T-helper 1 cell treated with Interleukin-12 subunit alpha and Interleukin-12 subunit beta and Interleukin-4 antibody, amounts not matched to agents 30 μg/mL and 1 μg/mL, for 36 hours (primary cell): ENCODE measurements around the gene KIAA1328.
"Not testable (repeated sequence)": the region's sequence is repeated elsewhere in the genome, so short reads cannot be mapped to it uniquely, and the experiment has no call there.

Source experiments
- H3K27ac Mint-ChIP-seq: one replicate; pipeline ENCODE4 v1.8.0; 2021; ENCODE audit warnings: mild to moderate bottlenecking, mixed read lengths
- H3K27me3 Mint-ChIP-seq: one replicate; pipeline ENCODE4 v1.8.0; 2021; ENCODE audit warnings: low read depth, mixed read lengths
- H3K36me3 Mint-ChIP-seq: one replicate; pipeline ENCODE4 v1.8.0; 2021; ENCODE audit warnings: low read depth, mixed read lengths
- H3K4me1 Mint-ChIP-seq: one replicate; pipeline ENCODE4 v1.8.0; 2021; ENCODE audit warnings: low read depth, mixed read lengths
- H3K4me3 Mint-ChIP-seq: one replicate; pipeline ENCODE4 v1.8.0; 2021; ENCODE audit warnings: mild to moderate bottlenecking, moderate library complexity, mixed read lengths
- H3K9me3 Mint-ChIP-seq: one replicate; pipeline ENCODE4 v1.8.0; 2021; ENCODE audit warnings: mixed read lengths

The KIAA1328 gene

GRCh38 chr18:36835927-36836326 lies 7.0 kb downstream of the KIAA1328 start:
- Mint-ChIP-seq H3K9me3 (peaks cover 4% of the 10 kb centered on the region), H3K36me3 (peaks cover 28% of the 10 kb centered on the region), H3K4me3 (no peak overlapping the region), H3K27me3 (no peaks in the 10 kb centered on the region), H3K27ac (no peak overlapping the region), H3K4me1 (peaks cover 7% of the 10 kb centered on the region)

GRCh38 chr18:36839835-36840234 lies 10.9 kb downstream of the KIAA1328 start:
- H3K27ac Mint-ChIP-seq, result no peak overlapping the region
- peaks cover 4% of the 10 kb centered on the region for H3K9me3 Mint-ChIP-seq
- peaks cover 30% of the 10 kb centered on the region for H3K36me3 Mint-ChIP-seq
- peaks cover 3% of the 10 kb centered on the region for H3K4me1 Mint-ChIP-seq
- H3K4me3 Mint-ChIP-seq, result no peak overlapping the region
- no peaks in the 10 kb centered on the region for H3K27me3 Mint-ChIP-seq

- Mint-ChIP-seq H3K36me3 (peaks cover 20% of the 10 kb centered on the region), H3K27me3 (no peaks in the 10 kb centered on the region), H3K27ac (no peak overlapping the region), H3K4me1 (peaks cover 3% of the 10 kb centered on the region), H3K4me3 (no peak overlapping the region), H3K9me3 (peaks cover 4% of the 10 kb centered on the region)
Observed at GRCh38 chr18:36843199-36843598, 14.3 kb downstream of the KIAA1328 start.

GRCh38 chr18:36843784-36844183 lies 14.9 kb downstream of the KIAA1328 start:
- H3K27me3 Mint-ChIP-seq, result no peaks in the 10 kb centered on the region

GRCh38 chr18:36848609-36849008 lies 19.7 kb downstream of the KIAA1328 start:
- Mint-ChIP-seq H3K9me3 (peaks cover 25% of the 10 kb centered on the region), H3K36me3 (peaks cover 23% of the 10 kb centered on the region), H3K27me3 (no peaks in the 10 kb centered on the region), H3K4me3 (no peak overlapping the region), H3K4me1 (no peaks in the 10 kb centered on the region), H3K27ac (no peak overlapping the region)

More at GRCh38 chr18:36843784-36844183, 14.9 kb downstream of the KIAA1328 start:
- Mint-ChIP-seq H3K27ac (no peak overlapping the region), H3K9me3 (peaks cover 4% of the 10 kb centered on the region), H3K4me1 (peaks cover 3% of the 10 kb centered on the region), H3K36me3 (peaks cover 18% of the 10 kb centered on the region), H3K4me3 (no peak overlapping the region)

- Mint-ChIP-seq H3K9me3 (peaks cover 25% of the 10 kb centered on the region), H3K27ac (no peak overlapping the region), H3K27me3 (no peaks in the 10 kb centered on the region), H3K36me3 (peaks cover 23% of the 10 kb centered on the region), H3K4me3 (no peak overlapping the region), H3K4me1 (no peaks in the 10 kb centered on the region)
Observed at GRCh38 chr18:36849288-36850006, 20.5 kb downstream of the KIAA1328 start.

- H3K27me3 Mint-ChIP-seq, result no peaks in the 10 kb centered on the region
- H3K36me3 Mint-ChIP-seq, result peaks cover 23% of the 10 kb centered on the region
- H3K4me1 Mint-ChIP-seq, result no peaks in the 10 kb centered on the region
- no peak overlapping the region for H3K27ac Mint-ChIP-seq
- no peak overlapping the region for H3K4me3 Mint-ChIP-seq
- peaks cover 25% of the 10 kb centered on the region for H3K9me3 Mint-ChIP-seq
Observed at GRCh38 chr18:36850527-36851201, 21.7 kb downstream of the KIAA1328 start.

GRCh38 chr18:36851202-36851590 lies 22.3 kb downstream of the KIAA1328 start:
- H3K4me1 Mint-ChIP-seq, result no peaks in the 10 kb centered on the region
- H3K4me3 Mint-ChIP-seq, result no peak overlapping the region
- no peak overlapping the region for H3K27ac Mint-ChIP-seq
- H3K27me3 Mint-ChIP-seq, result no peaks in the 10 kb centered on the region
- H3K36me3 Mint-ChIP-seq, result peaks cover 23% of the 10 kb centered on the region
- peaks cover 25% of the 10 kb centered on the region for H3K9me3 Mint-ChIP-seq

GRCh38 chr18:36856815-36857214 lies 27.9 kb downstream of the KIAA1328 start:
- peaks cover 11% of the 10 kb centered on the region for H3K36me3 Mint-ChIP-seq
- H3K27me3 Mint-ChIP-seq, result no peaks in the 10 kb centered on the region
- H3K9me3 Mint-ChIP-seq, result peaks cover 15% of the 10 kb centered on the region
- no peak overlapping the region for H3K27ac Mint-ChIP-seq
- no peak overlapping the region for H3K4me3 Mint-ChIP-seq
- no peaks in the 10 kb centered on the region for H3K4me1 Mint-ChIP-seq

- H3K4me3 Mint-ChIP-seq, result no peak overlapping the region
- H3K9me3 Mint-ChIP-seq, result no peaks in the 10 kb centered on the region
- peaks cover 2% of the 10 kb centered on the region for H3K36me3 Mint-ChIP-seq
Observed at GRCh38 chr18:36862182-36862581, 33.3 kb downstream of the KIAA1328 start.

GRCh38 chr18:36867056-36867455 lies 38.1 kb downstream of the KIAA1328 start:
- Mint-ChIP-seq H3K27me3 (no peaks in the 10 kb centered on the region), H3K4me3 (no peak overlapping the region), H3K9me3 (peaks cover 4% of the 10 kb centered on the region), H3K27ac (no peak overlapping the region), H3K36me3 (peaks cover 3% of the 10 kb centered on the region), H3K4me1 (no peaks in the 10 kb centered on the region)

More at GRCh38 chr18:36862182-36862581, 33.3 kb downstream of the KIAA1328 start:
- Mint-ChIP-seq H3K4me1 (no peaks in the 10 kb centered on the region), H3K27ac (no peak overlapping the region), H3K27me3 (no peaks in the 10 kb centered on the region)

- Mint-ChIP-seq H3K27ac (no peak overlapping the region), H3K4me1 (peaks cover 3% of the 10 kb centered on the region), H3K27me3 (no peaks in the 10 kb centered on the region)
Observed at GRCh38 chr18:36871801-36872200, 42.9 kb downstream of the KIAA1328 start.

GRCh38 chr18:36872329-36872728 lies 43.4 kb downstream of the KIAA1328 start:
- peaks cover 3% of the 10 kb centered on the region for H3K4me1 Mint-ChIP-seq
- no peaks in the 10 kb centered on the region for H3K27me3 Mint-ChIP-seq
- H3K27ac Mint-ChIP-seq, result no peak overlapping the region
- peaks cover 23% of the 10 kb centered on the region for H3K9me3 Mint-ChIP-seq
- H3K4me3 Mint-ChIP-seq, result no peak overlapping the region
- H3K36me3 Mint-ChIP-seq, result peaks cover 7% of the 10 kb centered on the region

More at GRCh38 chr18:36871801-36872200, 42.9 kb downstream of the KIAA1328 start:
- H3K4me3 Mint-ChIP-seq, result no peak overlapping the region
- H3K36me3 Mint-ChIP-seq, result peaks cover 7% of the 10 kb centered on the region
- H3K9me3 Mint-ChIP-seq, result peaks cover 23% of the 10 kb centered on the region

- H3K27ac Mint-ChIP-seq, H3K4me3 Mint-ChIP-seq, H3K27me3 Mint-ChIP-seq, H3K36me3 Mint-ChIP-seq, H3K4me1 Mint-ChIP-seq: not testable (repeated sequence)
- peaks cover 29% of the 10 kb centered on the region for H3K9me3 Mint-ChIP-seq
Observed at GRCh38 chr18:36873826-36874225, 44.9 kb downstream of the KIAA1328 start.

GRCh38 chr18:36879796-36880195 lies 50.9 kb downstream of the KIAA1328 start:
- H3K27ac Mint-ChIP-seq, result not testable (repeated sequence)

More at GRCh38 chr18:36879796-36880195, 50.9 kb downstream of the KIAA1328 start:
- peaks cover 14% of the 10 kb centered on the region for H3K9me3 Mint-ChIP-seq
- H3K4me1 Mint-ChIP-seq, H3K4me3 Mint-ChIP-seq, H3K36me3 Mint-ChIP-seq, H3K27me3 Mint-ChIP-seq: not testable (repeated sequence)
